Astrocyte of the spinal cord (primary cell): ENCODE results near the gene ACTN1.

Source experiments
- DNase-seq: peaks from one replicate; pipeline ENCODE4 v3.0.0; 2011; ENCODE audit warnings: low read depth, low spot score
- H3K4me3 ChIP-seq: 2 replicates; pipeline ENCODE4 v1.5.1; 2011; ENCODE audit warnings: low read depth, mild to moderate bottlenecking, low read length, moderate library complexity
- CTCF ChIP-seq: IDR thresholded peaks from 2 replicates; pipeline ENCODE4 v1.5.1; 2012; ENCODE audit warnings: low read depth, mild to moderate bottlenecking, low read length, inconsistent platforms
- in situ Hi-C: cut with HindIII; loops from 2 replicates; pipeline ENCODE4 v1.10.0; 2017; ENCODE audit warnings: low sequenced_read_pairs

ACTN1 gene

GRCh38 chr14:68866991-68867533 is 112.0 kb downstream of the ACTN1 start:
- no peak for DNase-seq
- in situ Hi-C loops = no loop called here
- TF ChIP-seq CTCF = no peak
- H3K4me3 ChIP-seq = no peak overlapping the region

- no peak for DNase-seq
- in situ Hi-C loops = no loop called here
- H3K4me3 ChIP-seq = no peak overlapping the region
- TF ChIP-seq CTCF = no peak
Observed at GRCh38 chr14:68865542-68865941, 113.6 kb downstream of the ACTN1 start.

- no peak for TF ChIP-seq CTCF
- no peak for DNase-seq
Observed at GRCh38 chr14:68864361-68864750, 114.7 kb downstream of the ACTN1 start.

GRCh38 chr14:68863610-68864360 is 115.3 kb downstream of the ACTN1 start:
- in situ Hi-C loops = no loop called here
- no peak for DNase-seq
- no peak for TF ChIP-seq CTCF
- H3K4me3 ChIP-seq = no peak overlapping the region

More at GRCh38 chr14:68864361-68864750, 114.7 kb downstream of the ACTN1 start:
- no peak overlapping the region for H3K4me3 ChIP-seq
- in situ Hi-C loops = no loop called here

GRCh38 chr14:68862954-68863594 is 116.0 kb downstream of the ACTN1 start:
- TF ChIP-seq CTCF = peak; percentile 81
- peak; percentile 81 for DNase-seq
- no peak overlapping the region for H3K4me3 ChIP-seq
- in situ Hi-C loops = no loop called here

GRCh38 chr14:68860771-68861170 is 118.3 kb downstream of the ACTN1 start:
- H3K4me3 ChIP-seq = no peak overlapping the region
- no peak for DNase-seq
- no peak for TF ChIP-seq CTCF
- in situ Hi-C loops = no loop called here
